HUES48 (cell line): Measurements from ENCODE around the gene LRTM2.

Experiments
- H3K27ac ChIP-seq: one replicate; pipeline ENCODE4 v1.7.0; 2013; ENCODE audit warnings: low read depth, low read length, inconsistent platforms
- H3K27me3 ChIP-seq: 2 replicates; pipeline ENCODE4 v1.6.1; 2013; ENCODE audit warnings: mild to moderate bottlenecking, low read length; ENCODE audit not compliant: control insufficient read depth, insufficient read depth
- H3K36me3 ChIP-seq: 2 replicates; pipeline ENCODE4 v1.6.1; 2013; ENCODE audit warnings: low read length; ENCODE audit not compliant: control insufficient read depth, insufficient read depth
- H3K4me1 ChIP-seq: 2 replicates; pipeline ENCODE4 v1.6.1; 2013; ENCODE audit warnings: mild to moderate bottlenecking, low read length; ENCODE audit not compliant: control insufficient read depth, insufficient read depth
- H3K4me3 ChIP-seq: 2 replicates; pipeline ENCODE4 v1.5.1; 2013; ENCODE audit warnings: mild to moderate bottlenecking, low read depth, low read length
- H3K9ac ChIP-seq: 2 replicates; pipeline ENCODE4 v1.6.1; 2013; ENCODE audit warnings: mild to moderate bottlenecking, low read depth, low read length, moderate library complexity
- H3K9me3 ChIP-seq: 2 replicates; pipeline ENCODE4 v1.6.1; 2013; ENCODE audit warnings: low read length; ENCODE audit not compliant: control insufficient read depth, insufficient read depth

Gene LRTM2

DNA sequence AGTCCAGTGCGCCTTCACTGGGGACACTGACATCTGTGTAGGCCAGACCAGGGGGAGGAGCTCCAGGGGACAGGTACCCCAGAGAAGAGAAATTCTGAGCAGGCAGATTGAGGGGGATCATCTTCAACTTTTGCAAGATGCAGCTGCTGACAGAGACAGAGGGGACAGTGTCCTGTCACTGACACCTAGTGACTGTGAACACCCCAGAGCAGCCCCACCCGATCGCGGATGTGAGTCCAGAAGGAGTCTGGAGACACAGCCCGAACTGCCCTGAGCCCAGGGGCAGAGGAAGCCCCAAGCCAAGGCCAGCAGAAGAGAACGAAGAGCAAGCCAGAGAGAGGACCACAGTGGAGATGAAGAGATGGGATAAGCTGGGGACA, 21.7 kb upstream of the LRTM2 start:
- Histone ChIP-seq H3K9ac (no peak overlapping the region), H3K36me3 (no peaks in the 10 kb centered on the region)

GRCh38 chr12:1799051-1799881, 21.1 kb upstream of the LRTM2 start:
- Histone ChIP-seq H3K27ac (no peak overlapping the region), H3K9me3 (no peaks in the 10 kb centered on the region)

More for the DNA sequence above, 21.7 kb upstream of the LRTM2 start:
- Histone ChIP-seq H3K4me1 (peaks cover 5% of the 10 kb centered on the region), H3K27me3 (peaks cover 10% of the 10 kb centered on the region; the same call in 1 of the 2 replicates), H3K4me3 (no peak overlapping the region), H3K27ac (no peak overlapping the region), H3K9me3 (no peaks in the 10 kb centered on the region)

DNA sequence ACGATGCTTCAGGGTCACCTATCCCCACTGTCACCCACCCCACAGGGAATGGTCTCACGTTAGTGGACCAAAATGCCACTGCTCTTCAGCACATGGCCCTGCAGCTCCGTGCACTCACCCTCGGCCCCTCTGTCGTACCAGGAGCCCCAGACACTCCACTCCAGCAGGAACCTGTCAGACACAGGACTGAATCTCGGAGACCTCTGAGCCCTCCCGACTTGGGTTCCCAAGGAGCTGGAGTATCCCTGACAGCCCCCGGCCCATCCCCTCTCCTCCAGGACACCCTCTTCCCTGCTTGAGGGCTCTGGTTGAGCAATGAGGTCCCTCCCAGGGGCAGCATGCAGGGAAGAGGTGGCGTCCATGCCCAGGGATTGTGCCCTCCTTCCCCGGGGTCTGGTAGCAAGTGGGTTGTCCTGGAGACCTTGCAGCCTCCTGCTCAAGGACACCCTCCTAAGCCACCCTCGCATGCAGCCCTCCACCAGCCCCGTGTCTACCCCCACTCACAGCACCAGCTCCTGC, 20.4 kb upstream of the LRTM2 start:
- no peaks in the 10 kb centered on the region for H3K36me3 ChIP-seq
- H3K27me3 ChIP-seq: peaks cover 10% of the 10 kb centered on the region; the same call in 1 of the 2 replicates
- H3K4me1 ChIP-seq: peaks cover 5% of the 10 kb centered on the region

More at GRCh38 chr12:1799051-1799881, 21.1 kb upstream of the LRTM2 start:
- Histone ChIP-seq H3K9ac (no peak overlapping the region), H3K4me3 (no peak overlapping the region), H3K4me1 (peaks cover 5% of the 10 kb centered on the region), H3K36me3 (no peaks in the 10 kb centered on the region), H3K27me3 (peaks cover 10% of the 10 kb centered on the region; the same call in 1 of the 2 replicates)

DNA sequence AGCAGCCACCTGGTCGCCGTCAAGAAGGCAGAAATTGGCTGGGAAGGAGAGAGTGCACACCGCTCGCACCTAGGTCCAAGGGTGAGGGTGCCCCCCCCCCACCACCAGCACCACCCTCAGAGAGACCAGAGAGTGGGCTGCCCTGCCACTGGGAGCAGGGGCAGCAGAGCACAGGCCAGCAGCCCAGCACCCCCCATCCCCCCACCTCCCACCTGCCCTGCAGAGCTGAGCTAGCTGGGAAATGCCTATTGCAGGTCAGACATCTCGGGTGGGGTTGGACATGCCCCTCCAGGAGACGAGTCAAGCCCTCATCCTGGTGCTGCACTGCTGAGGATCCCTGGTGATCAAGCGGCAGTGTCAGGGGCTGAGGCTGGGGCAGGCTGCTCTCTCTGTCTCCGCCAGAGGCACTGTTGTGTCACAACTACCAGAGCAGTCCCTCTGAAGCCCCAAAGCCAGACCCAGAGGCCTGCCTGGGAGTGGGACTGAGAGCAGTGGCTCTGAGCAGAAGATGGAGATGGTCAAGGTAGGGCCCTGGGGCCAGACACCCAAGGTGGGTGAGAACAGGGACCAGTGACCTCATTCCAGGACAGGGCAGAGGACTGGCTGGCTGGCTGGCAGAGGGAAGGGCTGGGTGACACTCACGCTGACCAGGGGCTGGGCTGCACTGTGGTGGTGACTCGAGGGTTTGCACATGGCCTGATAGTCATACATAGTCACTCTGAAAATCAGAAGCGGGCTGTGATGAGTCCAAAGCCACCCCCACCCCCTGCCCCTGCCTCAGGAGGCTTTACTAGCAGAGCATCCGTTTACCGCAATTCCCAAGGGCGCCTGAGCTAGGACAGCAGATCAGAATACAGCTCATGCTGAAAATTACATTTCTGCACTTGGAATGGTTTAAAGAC, 19.7 kb upstream of the LRTM2 start:
- Histone ChIP-seq H3K9ac (no peak overlapping the region), H3K27ac (no peak overlapping the region), H3K4me1 (peaks cover 3% of the 10 kb centered on the region), H3K36me3 (no peaks in the 10 kb centered on the region), H3K27me3 (peaks cover 10% of the 10 kb centered on the region; the same call in 1 of the 2 replicates), H3K9me3 (no peaks in the 10 kb centered on the region), H3K4me3 (no peak overlapping the region)

More for the DNA sequence above, 20.4 kb upstream of the LRTM2 start:
- Histone ChIP-seq H3K9ac (no peak overlapping the region), H3K9me3 (no peaks in the 10 kb centered on the region), H3K4me3 (no peak overlapping the region), H3K27ac (no peak overlapping the region)

GRCh38 chr12:1801303-1801975, 18.9 kb upstream of the LRTM2 start:
- no peaks in the 10 kb centered on the region for H3K36me3 ChIP-seq
- no peaks in the 10 kb centered on the region for H3K9me3 ChIP-seq
- H3K4me3 ChIP-seq: no peak overlapping the region
- no peak overlapping the region for H3K9ac ChIP-seq
- no peaks in the 10 kb centered on the region for H3K4me1 ChIP-seq
- H3K27me3 ChIP-seq: peaks cover 7% of the 10 kb centered on the region; the same call in 1 of the 2 replicates
- H3K27ac ChIP-seq: no peak overlapping the region

DNA sequence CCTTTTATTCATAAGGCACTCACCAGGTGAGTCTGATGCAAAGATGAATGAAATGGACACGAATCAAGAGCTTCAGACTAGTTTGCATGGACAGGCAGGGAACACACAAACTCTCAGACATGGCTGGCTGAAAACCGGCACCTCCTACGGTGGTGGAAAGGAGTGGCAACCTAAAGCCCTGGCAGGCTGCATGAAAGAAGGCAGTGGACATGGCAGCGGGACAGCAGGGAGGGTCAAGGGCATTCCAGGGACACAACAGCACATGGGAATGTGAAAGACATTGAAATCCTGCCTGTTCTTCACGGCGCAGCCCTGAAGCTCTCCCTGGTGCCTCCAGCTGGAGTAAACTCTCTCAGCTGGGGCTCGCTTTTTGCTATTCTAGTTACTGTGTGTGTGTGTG, 16.6 kb upstream of the LRTM2 start:
- Histone ChIP-seq H3K27ac (no peak overlapping the region), H3K4me3 (no peak overlapping the region), H3K9me3 (no peaks in the 10 kb centered on the region), H3K27me3 (no peaks in the 10 kb centered on the region), H3K4me1 (no peaks in the 10 kb centered on the region), H3K9ac (no peak overlapping the region), H3K36me3 (no peaks in the 10 kb centered on the region)

DNA sequence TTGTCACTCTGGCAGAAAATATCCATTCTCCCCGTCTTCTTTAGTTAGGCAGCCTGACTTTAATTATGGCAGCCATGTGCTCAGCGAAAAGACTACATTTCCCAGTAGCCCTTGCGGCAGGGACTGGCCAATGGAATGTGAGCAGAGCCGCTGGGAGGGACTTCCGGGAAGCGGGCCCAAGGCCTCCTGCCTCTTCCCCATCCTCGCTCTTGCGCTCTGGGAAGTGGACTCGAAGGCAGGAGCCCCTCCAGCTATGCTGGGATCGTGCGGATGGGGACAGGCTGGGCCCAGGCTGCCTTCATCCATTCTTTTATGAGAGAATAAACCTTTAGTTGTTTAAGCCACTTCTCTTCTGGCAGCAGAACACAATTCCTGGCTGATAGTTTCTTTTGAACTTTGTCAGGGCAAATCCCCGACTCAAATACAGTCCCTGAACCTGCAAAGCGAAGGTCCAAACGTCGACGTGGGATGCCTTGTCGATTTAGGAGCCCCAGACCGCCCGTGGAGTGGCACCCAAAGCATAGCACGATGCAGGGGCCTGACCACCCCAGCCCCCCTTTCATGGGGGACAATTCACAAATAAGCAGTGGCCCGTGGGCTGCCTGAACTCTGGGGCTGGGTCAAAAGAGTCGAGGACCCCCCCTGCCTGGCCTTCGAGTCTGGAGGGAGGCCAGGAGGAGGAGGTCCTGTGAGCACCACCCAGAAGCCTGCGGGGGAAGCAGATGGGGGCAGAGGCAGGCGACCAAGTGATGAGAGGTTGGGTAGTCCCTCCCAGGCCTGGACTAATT, 15.6 kb upstream of the LRTM2 start:
- no peak overlapping the region for H3K4me3 ChIP-seq
- no peaks in the 10 kb centered on the region for H3K9me3 ChIP-seq
- H3K27ac ChIP-seq: no peak overlapping the region
- no peaks in the 10 kb centered on the region for H3K4me1 ChIP-seq
- no peaks in the 10 kb centered on the region for H3K27me3 ChIP-seq
- H3K9ac ChIP-seq: no peak overlapping the region
- H3K36me3 ChIP-seq: no peaks in the 10 kb centered on the region

GRCh38 chr12:1805441-1806081, 14.8 kb upstream of the LRTM2 start:
- Histone ChIP-seq H3K36me3 (no peaks in the 10 kb centered on the region), H3K4me3 (no peak overlapping the region), H3K4me1 (no peaks in the 10 kb centered on the region), H3K27me3 (no peaks in the 10 kb centered on the region), H3K27ac (no peak overlapping the region), H3K9me3 (no peaks in the 10 kb centered on the region), H3K9ac (no peak overlapping the region)

GRCh38 chr12:1806301-1807086, 13.9 kb upstream of the LRTM2 start:
- Histone ChIP-seq H3K4me1 (no peaks in the 10 kb centered on the region), H3K27ac (no peak overlapping the region), H3K36me3 (no peaks in the 10 kb centered on the region), H3K9ac (no peak overlapping the region), H3K4me3 (no peak overlapping the region), H3K27me3 (no peaks in the 10 kb centered on the region), H3K9me3 (no peaks in the 10 kb centered on the region)
